ENCODE data around the gene ZNF500. TPM values are rescaled to one million over a fixed set of nuclear protein-coding genes. Genes with fewer than 3 reads are reported as not detected.

The ZNF500 gene
- total RNA-seq (2021; ENCODE audit: unreplicated experiment) (20.1 TPM), Bru-seq, nascent RNA (percentile 67 among the genes with signal in this experiment), BruChase-seq, experiment 1, labeled RNA remaining after a 6-hour chase (percentile 67 among the genes with signal in this experiment), BruChase-seq, experiment 2, labeled RNA remaining after a 2-hour chase (percentile 71 among the genes with signal in this experiment)
- 6.2 and 8.5 TPM in 2 replicates for polyA plus RNA-seq (2012)
- long read RNA-seq, full-length matches to known transcripts, result 8 of 13 reads
- long read RNA-seq, partial matches to known transcripts, result 3 of 13 reads
- long read RNA-seq, other reads (novel, unspliced or antisense), result 2 of 13 reads

GRCh38 chr16:4766875-4767628, at the start of gene ZNF500:
TSS of gene ZNF500 (minus strand) at chr16:4767162. CDS start at chr16:4765978, 1,184 bp downstream.
- H2AFZ ChIP-seq (ENCODE audit: low read depth, low read length, poor library complexity, severe bottlenecking), result no peak within 1 kb of the TSS
- no TSS peak for BruUV-seq (replicated peaks)
- DNase-seq (ENCODE audit: low read depth, low spot score), result peak; percentile 90
- TF ChIP-seq SIN3A (IDR thresholded peaks at IDR 0.05; ENCODE audit: low read depth) (peak; percentile 74), POLR2AphosphoS5 (IDR thresholded peaks at IDR 0.05; ENCODE audit: low read depth, low read length) (peak; percentile 80), EZH2phosphoT487 (IDR thresholded peaks at IDR 0.05; ENCODE audit: borderline replicate concordance) (no peak), REST (IDR thresholded peaks at IDR 0.05; ENCODE audit: low read depth) (no peak), EGR1 (IDR thresholded peaks at IDR 0.05; ENCODE audit: low read depth) (peak; percentile 80), JUND (IDR thresholded peaks at IDR 0.05) (no peak), ZBTB33 (IDR thresholded peaks at IDR 0.05; ENCODE audit: extremely low read depth, insufficient replicate concordance, low read length) (peak; percentile 51), SP1 (IDR thresholded peaks at IDR 0.05; ENCODE audit: low read depth) (peak; percentile 94), POLR2A (IDR thresholded peaks at IDR 0.05; ENCODE audit: borderline replicate concordance, extremely low read depth, insufficient read depth, insufficient read length) (peak; percentile 81), ZFX (IDR thresholded peaks at IDR 0.05) (peak; percentile 99; the same call in 1 of the 2 replicates), MAX (IDR thresholded peaks at IDR 0.05) (peak; percentile 86), YY1 (IDR thresholded peaks at IDR 0.05; ENCODE audit: extremely low read depth, insufficient replicate concordance, low read depth, low read length) (no peak), CBX3 (IDR thresholded peaks at IDR 0.05; ENCODE audit: low read depth) (no peak)
- POLR2A ChIA-PET, result interaction anchor here (0.7 kb wide), 1 partner anchor 547 kb away, joined by 3 read pairs; no protein-coding TSS in a partner anchor
- peak; percentile 87 for ATAC-seq
- H3K9me3 ChIP-seq (ENCODE audit: control insufficient read depth in 1 of 2, insufficient read depth in 1 of 2, low read depth in 1 of 2, low read length in 2 of 2), result no peaks in the 10 kb centered on the region
- peak within 1 kb of the TSS; percentile 92 to 93 for H3K4me3 ChIP-seq (replicated peaks in 1 of 2; ENCODE audit: low read depth in 1 of 2, low read length in 2 of 2)
- peak within 1 kb of the TSS; percentile 91 for H3K9ac ChIP-seq (ENCODE audit: low read length)
- H3K4me1 ChIP-seq (ENCODE audit: control insufficient read depth in 1 of 2, insufficient read depth in 2 of 2, low read length in 2 of 2), result peaks cover 12 to 23% of the 10 kb centered on the region in 2 experiments
- H3K27me3 ChIP-seq (ENCODE audit: insufficient read depth, low read length), result no peaks in the 10 kb centered on the region
- H3K4me2 ChIP-seq (ENCODE audit: low read length), result peak within 1 kb of the TSS; percentile 82
- peak within 1 kb of the TSS; percentile 56 for H3K27ac ChIP-seq (ENCODE audit: low read depth, low read length)
- H3K36me3 ChIP-seq (ENCODE audit: control insufficient read depth in 1 of 2, insufficient read depth in 2 of 2, low read length in 2 of 2), result peaks cover 8 to 10% of the 10 kb centered on the region in 2 experiments; a peak in 3 of 4 replicates
- no peaks in the 10 kb centered on the region for H3K9me2 ChIP-seq (ENCODE audit: insufficient read depth)
- H3K79me2 ChIP-seq (ENCODE audit: insufficient read depth, low read length), result peaks cover 21% of the 10 kb centered on the region; the same call in 1 of the 2 replicates
- CTCF ChIA-PET, result no interaction called here
- intact Hi-C loops (cut with micrococcal nuclease), result loop anchor here (2.0 to 5.0 kb wide), 2 partner anchors 32 to 180 kb away; partner anchors contain the start of genes ANKS3 and DNAAF8
- RAD21 ChIA-PET (ENCODE audit: low non-redundant PET in 1 of 2, low total read pairs in 2 of 2, uncharacterized antibody in 2 of 2, unreplicated experiment in 2 of 2), result interaction anchor here in 1 of 2 experiments (1.2 kb wide), 1 partner anchor 36 kb away, joined by 3 read pairs; the partner anchor contains the start of gene ROGDI
- H4K20me1 ChIP-seq (ENCODE audit: insufficient read depth), result no peaks in the 10 kb centered on the region
